ENCODE results near the gene SEZ6.

Gene SEZ6

GRCh38 chr17:29005936-29006511 lies at the start of gene SEZ6:
Gene SEZ6 (minus strand): TSS chr17:29006033. CDS start chr17:29005869, 164 bp downstream.
- DNase-seq, result peak; percentile 75

- DNase-seq, result no peak
Measured at GRCh38 chr17:29054835-29055234, 49.0 kb upstream of the SEZ6 start.

GRCh38 chr17:29051731-29052130 lies 45.9 kb upstream of the SEZ6 start:
- DNase-seq, result no peak

GRCh38 chr17:29051194-29051593 lies 45.4 kb upstream of the SEZ6 start:
- DNase-seq, result no peak

- no peak for DNase-seq
Measured at GRCh38 chr17:29050176-29050575, 44.3 kb upstream of the SEZ6 start.

- DNase-seq, result no peak
Measured at GRCh38 chr17:29049541-29050145, 43.8 kb upstream of the SEZ6 start.

GRCh38 chr17:29048440-29049368 lies 42.9 kb upstream of the SEZ6 start:
- DNase-seq, result no peak

GRCh38 chr17:29046473-29046839 lies 40.6 kb upstream of the SEZ6 start:
- DNase-seq, result no peak

GRCh38 chr17:29045734-29046472 lies 40.1 kb upstream of the SEZ6 start:
- DNase-seq, result no peak

GRCh38 chr17:29045026-29045425 lies 39.2 kb upstream of the SEZ6 start:
- no peak for DNase-seq

- DNase-seq, result no peak
Measured at GRCh38 chr17:29043539-29044145, 37.8 kb upstream of the SEZ6 start.

- DNase-seq, result no peak
Measured at GRCh38 chr17:29042679-29043538, 37.1 kb upstream of the SEZ6 start, which contains the start of gene PIPOX. Gene PIPOX (plus strand): TSS chr17:29043141. CDS start chr17:29043226, 85 bp downstream.

- DNase-seq, result no peak
Measured at GRCh38 chr17:29042026-29042678, 36.3 kb upstream of the SEZ6 start.

GRCh38 chr17:29041571-29041970 lies 35.7 kb upstream of the SEZ6 start:
- DNase-seq, result no peak

- DNase-seq, result no peak
Measured at GRCh38 chr17:29041091-29041490, 35.3 kb upstream of the SEZ6 start.

- DNase-seq, result no peak
Measured at GRCh38 chr17:29039764-29040598, 34.1 kb upstream of the SEZ6 start.

GRCh38 chr17:29038085-29038795 lies 32.4 kb upstream of the SEZ6 start:
- DNase-seq, result no peak

- DNase-seq, result no peak
Measured at GRCh38 chr17:29037739-29038084, 31.9 kb upstream of the SEZ6 start.

GRCh38 chr17:29036584-29036983 lies 30.8 kb upstream of the SEZ6 start:
- no peak for DNase-seq

GRCh38 chr17:29034510-29034909 lies 28.7 kb upstream of the SEZ6 start:
- DNase-seq, result no peak
